ENCODE data around the gene CUEDC1.

Gene CUEDC1

GRCh38 chr17:57873261-57874057, 81.8 kb downstream of the CUEDC1 start:
- ChIA-PET POLR2A (no interaction called here), CTCF (interaction anchor here (1.6 kb wide), 1 partner anchor 126 kb away, joined by 12 read pairs; no protein-coding TSS in a partner anchor)
- no peak for DNase-seq (ENCODE audit: extremely low spot score)
- no peak for TF ChIP-seq CTCF (IDR thresholded peaks at IDR 0.05; ENCODE audit: control extremely low read depth, extremely low read depth, low read depth, missing control alignments)

DNA sequence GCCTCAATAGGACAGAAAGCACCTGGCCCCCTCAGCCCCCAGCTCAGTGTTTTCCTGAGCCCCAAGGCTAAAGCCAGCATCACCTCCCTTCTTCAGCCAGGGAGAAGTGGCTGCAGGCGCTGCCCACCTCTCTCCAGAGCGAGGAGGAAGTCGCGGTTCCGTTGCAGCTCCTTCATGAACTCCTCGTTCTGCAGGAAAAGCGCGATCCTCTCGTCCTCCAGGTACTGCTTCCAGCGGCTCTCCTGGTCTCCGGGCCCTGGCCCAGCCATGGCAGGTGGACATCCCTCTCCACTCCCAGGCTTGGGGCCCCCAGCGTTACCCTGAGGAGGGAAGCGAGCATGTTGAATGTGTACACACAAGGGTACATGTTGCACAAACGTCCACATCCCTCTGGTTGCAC, 82.7 kb downstream of the CUEDC1 start:
- POLR2A ChIA-PET = no interaction called here
- CTCF ChIA-PET = interaction anchor here (1.0 to 24.4 kb wide), 3 partner anchors 15 to 240 kb away, joined by 3 to 478 read pairs (median 66); partner anchors contain the start of gene VEZF1
- TF ChIP-seq CTCF (IDR thresholded peaks at IDR 0.05; ENCODE audit: control extremely low read depth, extremely low read depth, low read depth, missing control alignments) = no peak
- no peak for DNase-seq (ENCODE audit: extremely low spot score)

DNA sequence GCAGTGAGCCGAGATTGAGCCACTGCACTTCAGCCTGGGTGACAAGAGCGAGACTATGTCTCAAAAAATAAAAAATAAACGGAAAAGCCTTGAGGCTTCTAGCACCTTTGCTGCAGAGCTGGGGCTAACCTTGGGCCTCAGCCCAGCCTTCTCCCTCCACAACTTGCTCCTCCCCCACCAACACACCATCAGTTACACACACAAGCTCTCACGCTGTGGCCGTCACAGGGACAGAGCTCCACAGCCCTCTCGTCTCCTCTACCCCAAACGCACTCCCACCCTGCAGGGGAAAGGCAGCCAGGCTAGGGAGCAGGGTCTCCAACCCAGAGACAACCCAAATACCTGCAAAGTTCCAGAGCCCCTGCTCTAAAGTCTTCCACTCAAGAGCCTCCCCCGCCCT, 83.3 kb downstream of the CUEDC1 start:
- DNase-seq (ENCODE audit: extremely low spot score) = no peak
- ChIA-PET POLR2A (no interaction called here), CTCF (interaction anchor here (1.0 to 24.4 kb wide), 5 partner anchors 9 to 241 kb away, joined by 3 to 478 read pairs (median 31); partner anchors contain the start of gene VEZF1)
- TF ChIP-seq CTCF (IDR thresholded peaks at IDR 0.05; ENCODE audit: control extremely low read depth, extremely low read depth, low read depth, missing control alignments) = no peak

DNA sequence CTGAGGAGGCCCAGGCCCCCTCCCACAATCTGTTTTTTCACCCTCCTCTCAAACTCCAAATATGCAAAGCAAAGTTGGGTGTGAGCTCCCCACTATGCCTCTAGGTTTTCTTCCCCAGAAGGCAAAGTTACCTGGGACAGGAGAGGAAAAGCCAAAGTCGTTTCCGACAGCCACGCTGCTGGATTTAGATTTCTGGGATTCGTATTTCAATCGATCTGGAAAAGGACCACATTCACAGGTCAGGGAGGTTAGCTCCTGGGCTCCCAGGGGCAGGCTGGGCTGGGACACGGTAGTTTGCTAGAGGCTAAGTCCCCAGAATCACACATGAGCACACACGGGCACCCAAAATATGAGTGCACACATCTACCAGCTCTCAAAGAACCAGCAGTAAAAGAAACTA, 84.1 kb downstream of the CUEDC1 start:
- no peak for DNase-seq (ENCODE audit: extremely low spot score)
- POLR2A ChIA-PET = no interaction called here
- TF ChIP-seq CTCF (IDR thresholded peaks at IDR 0.05; ENCODE audit: control extremely low read depth, extremely low read depth, low read depth, missing control alignments) = no peak
- CTCF ChIA-PET = interaction anchor here (0.9 to 24.4 kb wide), 6 partner anchors 9 to 125 kb away, joined by 3 to 478 read pairs (median 18); partner anchors contain the start of gene VEZF1

GRCh38 chr17:57870283-57870635, 85.0 kb downstream of the CUEDC1 start:
- DNase-seq (ENCODE audit: extremely low spot score) = no peak
- ChIA-PET POLR2A (no interaction called here), CTCF (interaction anchor here (0.9 to 24.4 kb wide), 8 partner anchors 8 to 126 kb away, joined by 3 to 478 read pairs (median 4); partner anchors contain the start of gene VEZF1)
- TF ChIP-seq CTCF (IDR thresholded peaks at IDR 0.05; ENCODE audit: control extremely low read depth, extremely low read depth, low read depth, missing control alignments) = no peak

DNA sequence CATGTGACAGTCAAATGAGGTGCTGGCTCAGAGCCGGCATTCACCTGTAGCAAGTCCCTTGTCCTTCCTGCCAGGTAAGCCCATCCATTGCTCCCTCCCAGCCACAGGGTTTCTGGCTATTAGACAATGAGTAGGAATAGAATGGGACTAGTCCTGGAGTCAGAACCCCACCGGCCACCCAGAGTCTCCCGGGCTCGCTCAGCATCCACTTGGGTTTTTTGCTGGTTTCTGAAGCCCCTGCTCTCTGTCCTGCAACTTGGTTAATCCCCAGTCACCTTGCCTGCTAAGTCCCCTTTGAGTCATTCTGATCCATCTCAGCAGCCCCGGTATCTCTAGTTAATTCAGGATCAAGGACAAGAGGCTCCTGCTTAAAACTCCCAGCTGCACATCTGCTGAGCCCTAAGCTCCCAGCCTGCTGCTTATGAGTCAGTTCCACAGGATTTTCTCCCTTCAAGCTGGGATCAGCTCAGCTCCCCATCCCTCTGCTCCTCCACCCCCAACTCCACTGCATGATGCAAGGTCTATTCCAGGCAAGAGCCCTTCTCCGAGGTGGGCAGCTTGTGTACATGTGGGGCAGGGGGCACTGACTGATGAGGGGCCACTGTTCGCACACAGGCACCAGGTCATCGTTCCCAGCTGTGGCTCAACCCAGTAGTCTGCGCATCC, 85.5 kb downstream of the CUEDC1 start:
- POLR2A ChIA-PET = no interaction called here
- no peak for DNase-seq (ENCODE audit: extremely low spot score)

More for the DNA sequence above, 85.5 kb downstream of the CUEDC1 start:
- CTCF ChIA-PET = interaction anchor here (1.3 to 24.4 kb wide), 10 partner anchors 12 to 231 kb away, joined by 3 to 478 read pairs (median 3); partner anchors contain the start of gene VEZF1
- no peak for TF ChIP-seq CTCF (IDR thresholded peaks at IDR 0.05; ENCODE audit: control extremely low read depth, extremely low read depth, low read depth, missing control alignments)
